Ishikawa (cell line): Measurements from ENCODE around the gene PPP1R37.

Experiments used
- CREB1 ChIP-seq: IDR thresholded peaks from 2 replicates; pipeline ENCODE4 v1.6.1; 2012; ENCODE audit warnings: low read depth
- EP300 ChIP-seq: IDR thresholded peaks from 2 replicates; pipeline ENCODE4 v1.6.1; 2012; ENCODE audit warnings: borderline replicate concordance
- NFIC ChIP-seq: IDR thresholded peaks from 2 replicates; pipeline ENCODE4 v1.6.1; 2012
- YY1 ChIP-seq: IDR thresholded peaks from 2 replicates; pipeline ENCODE4 v1.6.1; 2012; ENCODE audit warnings: low read depth
- ZBTB7A ChIP-seq: IDR thresholded peaks from 2 replicates; pipeline ENCODE4 v1.6.1; 2012; ENCODE audit warnings: low read depth
- TF ChIP-seq, protein P1 (sequence below): IDR thresholded peaks from 2 replicates; pipeline ENCODE4 v1.6.1; 2012
- TF ChIP-seq, protein P2 (sequence below): IDR thresholded peaks from 2 replicates; pipeline ENCODE4 v1.6.1; 2012; ENCODE audit warnings: low read depth, mild to moderate bottlenecking

DNA sequence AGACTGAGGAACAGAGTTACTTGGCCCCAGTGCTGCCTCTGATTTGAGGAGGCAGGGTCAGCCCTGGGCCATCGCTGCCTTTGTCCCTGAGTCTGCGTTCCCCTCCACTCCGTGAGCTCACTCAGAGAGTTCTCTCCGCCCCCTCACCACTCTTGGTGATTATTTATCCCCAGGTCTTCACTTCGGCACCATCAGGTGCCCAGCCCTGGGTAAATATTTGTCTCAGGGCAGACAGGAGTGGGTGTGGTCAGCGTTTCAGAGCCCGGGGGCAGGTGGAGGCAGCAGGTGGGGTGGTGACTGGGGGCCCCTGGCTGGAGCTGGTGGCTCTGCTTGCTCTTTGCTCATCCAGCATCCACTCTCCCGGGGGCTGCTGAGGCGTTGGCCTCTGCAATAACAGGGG, 20.6 kb downstream of the PPP1R37 start:
- TF ChIP-seq EP300, result no peak
- no peak for TF ChIP-seq YY1
- no peak for TF ChIP-seq CREB1
- TF ChIP-seq ZBTB7A, result no peak
- TF ChIP-seq NFIC, result no peak
- TF ChIP-seq, protein P1, sequence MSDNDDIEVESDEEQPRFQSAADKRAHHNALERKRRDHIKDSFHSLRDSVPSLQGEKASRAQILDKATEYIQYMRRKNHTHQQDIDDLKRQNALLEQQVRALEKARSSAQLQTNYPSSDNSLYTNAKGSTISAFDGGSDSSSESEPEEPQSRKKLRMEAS, result no peak
- TF ChIP-seq, protein P2, sequence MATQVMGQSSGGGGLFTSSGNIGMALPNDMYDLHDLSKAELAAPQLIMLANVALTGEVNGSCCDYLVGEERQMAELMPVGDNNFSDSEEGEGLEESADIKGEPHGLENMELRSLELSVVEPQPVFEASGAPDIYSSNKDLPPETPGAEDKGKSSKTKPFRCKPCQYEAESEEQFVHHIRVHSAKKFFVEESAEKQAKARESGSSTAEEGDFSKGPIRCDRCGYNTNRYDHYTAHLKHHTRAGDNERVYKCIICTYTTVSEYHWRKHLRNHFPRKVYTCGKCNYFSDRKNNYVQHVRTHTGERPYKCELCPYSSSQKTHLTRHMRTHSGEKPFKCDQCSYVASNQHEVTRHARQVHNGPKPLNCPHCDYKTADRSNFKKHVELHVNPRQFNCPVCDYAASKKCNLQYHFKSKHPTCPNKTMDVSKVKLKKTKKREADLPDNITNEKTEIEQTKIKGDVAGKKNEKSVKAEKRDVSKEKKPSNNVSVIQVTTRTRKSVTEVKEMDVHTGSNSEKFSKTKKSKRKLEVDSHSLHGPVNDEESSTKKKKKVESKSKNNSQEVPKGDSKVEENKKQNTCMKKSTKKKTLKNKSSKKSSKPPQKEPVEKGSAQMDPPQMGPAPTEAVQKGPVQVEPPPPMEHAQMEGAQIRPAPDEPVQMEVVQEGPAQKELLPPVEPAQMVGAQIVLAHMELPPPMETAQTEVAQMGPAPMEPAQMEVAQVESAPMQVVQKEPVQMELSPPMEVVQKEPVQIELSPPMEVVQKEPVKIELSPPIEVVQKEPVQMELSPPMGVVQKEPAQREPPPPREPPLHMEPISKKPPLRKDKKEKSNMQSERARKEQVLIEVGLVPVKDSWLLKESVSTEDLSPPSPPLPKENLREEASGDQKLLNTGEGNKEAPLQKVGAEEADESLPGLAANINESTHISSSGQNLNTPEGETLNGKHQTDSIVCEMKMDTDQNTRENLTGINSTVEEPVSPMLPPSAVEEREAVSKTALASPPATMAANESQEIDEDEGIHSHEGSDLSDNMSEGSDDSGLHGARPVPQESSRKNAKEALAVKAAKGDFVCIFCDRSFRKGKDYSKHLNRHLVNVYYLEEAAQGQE, result no peak
